22Rv1 (cell line): Measurements from ENCODE around the gene IGSF21.

Experiments
- CTCF ChIP-seq: fragments of 450-650 bp; IDR thresholded peaks from 2 replicates; pipeline ENCODE4 v1.5.1; 2017; ENCODE audit warnings: mild to moderate bottlenecking
- ZFX ChIP-seq: fragments of 450-650 bp; IDR thresholded peaks from 2 replicates; pipeline ENCODE4 v1.6.1; 2017; ENCODE audit warnings: antibody characterized with exemption, borderline replicate concordance

- TF ChIP-seq CTCF (no peak), ZFX (no peak)
Observed at GRCh38 chr1:18271336-18271735, 163.7 kb downstream of the IGSF21 start.
